ENCODE results near the gene SLC6A11. TPM values are rescaled to one million over a fixed set of nuclear protein-coding genes. Genes with fewer than 3 reads are reported as not detected.

SLC6A11 gene
- total RNA-seq, 1 experiment from 2014 or later: not detected

DNA sequence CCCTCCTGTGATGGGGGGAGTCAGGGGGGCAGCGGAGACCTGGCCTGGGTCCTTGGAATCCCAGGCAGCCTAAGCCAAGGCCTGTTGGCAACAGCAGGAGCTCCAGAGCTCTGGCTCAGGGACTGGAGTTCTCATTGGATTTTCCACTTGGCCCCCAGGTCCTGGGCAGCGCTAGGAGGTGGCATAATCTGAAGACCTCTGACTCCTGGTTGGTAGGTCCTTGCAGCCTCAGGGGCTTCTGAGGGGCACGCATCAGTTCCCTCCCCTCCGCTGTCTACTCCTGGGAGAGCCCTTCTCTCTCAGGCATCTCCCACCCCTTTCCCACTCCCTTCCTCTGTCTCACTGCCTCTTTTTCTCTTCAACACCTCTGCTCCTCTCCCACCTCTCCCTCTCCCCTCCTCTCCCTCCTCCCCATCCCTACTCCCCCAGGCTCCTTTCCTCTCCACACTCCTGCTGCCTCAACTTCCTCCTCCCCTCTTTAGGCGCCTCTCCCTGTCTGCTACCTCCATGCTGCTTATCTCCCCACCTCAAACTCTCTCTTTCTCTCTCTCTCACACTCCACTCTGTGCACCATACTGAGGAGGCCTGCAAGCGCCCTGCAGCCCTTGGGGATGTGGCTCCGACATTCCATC, 135.4 kb downstream of the SLC6A11 start:
- no peaks in the 10 kb centered on the region for H3K36me3 Mint-ChIP-seq (ENCODE audit: insufficient read depth, unreplicated experiment)
- BruUV-seq (replicated peaks): no TSS peak
- H3K4me3 Mint-ChIP-seq (ENCODE audit: unreplicated experiment): no peak overlapping the region
- no peaks in the 10 kb centered on the region for H3K36me3 ChIP-seq (ENCODE audit: control insufficient read depth, insufficient read depth, low read length)
- TF ChIP-seq, protein P1, sequence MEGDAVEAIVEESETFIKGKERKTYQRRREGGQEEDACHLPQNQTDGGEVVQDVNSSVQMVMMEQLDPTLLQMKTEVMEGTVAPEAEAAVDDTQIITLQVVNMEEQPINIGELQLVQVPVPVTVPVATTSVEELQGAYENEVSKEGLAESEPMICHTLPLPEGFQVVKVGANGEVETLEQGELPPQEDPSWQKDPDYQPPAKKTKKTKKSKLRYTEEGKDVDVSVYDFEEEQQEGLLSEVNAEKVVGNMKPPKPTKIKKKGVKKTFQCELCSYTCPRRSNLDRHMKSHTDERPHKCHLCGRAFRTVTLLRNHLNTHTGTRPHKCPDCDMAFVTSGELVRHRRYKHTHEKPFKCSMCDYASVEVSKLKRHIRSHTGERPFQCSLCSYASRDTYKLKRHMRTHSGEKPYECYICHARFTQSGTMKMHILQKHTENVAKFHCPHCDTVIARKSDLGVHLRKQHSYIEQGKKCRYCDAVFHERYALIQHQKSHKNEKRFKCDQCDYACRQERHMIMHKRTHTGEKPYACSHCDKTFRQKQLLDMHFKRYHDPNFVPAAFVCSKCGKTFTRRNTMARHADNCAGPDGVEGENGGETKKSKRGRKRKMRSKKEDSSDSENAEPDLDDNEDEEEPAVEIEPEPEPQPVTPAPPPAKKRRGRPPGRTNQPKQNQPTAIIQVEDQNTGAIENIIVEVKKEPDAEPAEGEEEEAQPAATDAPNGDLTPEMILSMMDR (IDR thresholded peaks at IDR 0.05; ENCODE audit: insufficient read depth in 1 of 2, low read depth in 1 of 2, low read length in 1 of 2, severe bottlenecking in 1 of 2, unreplicated experiment in 1 of 2): no peak
- H3K9me3 ChIP-seq: no peaks in the 10 kb centered on the region
- no peak overlapping the region for H3K27ac Mint-ChIP-seq (ENCODE audit: unreplicated experiment)
- ChIA-PET POLR2A (no interaction called here), CTCF (interaction anchor here (0.7 kb wide), 1 partner anchor 193 kb away, joined by 3 read pairs; no protein-coding TSS in a partner anchor)
- DNase-seq: no peak
- intact Hi-C loops (cut with micrococcal nuclease; ENCODE audit: unreplicated experiment): loop anchor here (1.0 kb wide), 1 partner anchor 108 kb away; no protein-coding TSS in a partner anchor
- H3K4me1 Mint-ChIP-seq (ENCODE audit: low read depth, unreplicated experiment): no peaks in the 10 kb centered on the region
- no peaks in the 10 kb centered on the region for H3K4me1 ChIP-seq
- peaks cover 22% of the 10 kb centered on the region for H3K27me3 Mint-ChIP-seq (ENCODE audit: insufficient read depth, unreplicated experiment)
- H3K4me3 ChIP-seq (ENCODE audit: low read depth, low read length): no peak overlapping the region
- no peaks in the 10 kb centered on the region for H3K9me3 Mint-ChIP-seq (ENCODE audit: unreplicated experiment)
- peaks cover 1% of the 10 kb centered on the region; the same call in 1 of the 2 replicates for H3K27me3 ChIP-seq (replicated peaks; ENCODE audit: control insufficient read depth, insufficient read depth, low read length)

DNA sequence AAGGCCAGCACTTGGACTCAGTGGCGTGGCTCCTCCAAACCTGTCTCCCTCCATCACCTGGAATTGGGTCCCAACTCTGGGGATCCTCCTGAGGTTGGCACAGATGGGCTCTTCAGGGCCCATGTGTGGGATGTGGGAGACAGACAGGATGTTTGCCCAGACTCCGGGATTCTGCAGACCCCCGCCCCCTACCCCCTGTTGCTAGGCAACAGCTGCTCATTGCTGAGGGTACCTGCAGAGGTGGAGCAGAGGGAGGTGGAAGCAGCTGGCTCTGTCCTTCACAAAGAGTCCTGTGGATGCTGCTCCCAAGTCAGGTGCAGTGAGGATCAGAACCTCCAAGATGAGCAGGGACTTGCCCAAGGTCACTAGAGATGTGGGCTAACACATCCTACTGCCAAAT, 136.5 kb downstream of the SLC6A11 start:
- no TSS peak for BruUV-seq (replicated peaks)
- no peaks in the 10 kb centered on the region for H3K4me1 Mint-ChIP-seq (ENCODE audit: low read depth, unreplicated experiment)
- Histone ChIP-seq H3K9me3 (no peaks in the 10 kb centered on the region), H3K4me1 (no peaks in the 10 kb centered on the region), H3K4me3 (ENCODE audit: low read depth, low read length) (no peak overlapping the region), H3K36me3 (ENCODE audit: control insufficient read depth, insufficient read depth, low read length) (no peaks in the 10 kb centered on the region), H3K27me3 (replicated peaks; ENCODE audit: control insufficient read depth, insufficient read depth, low read length) (peaks cover 1% of the 10 kb centered on the region; the same call in 1 of the 2 replicates)
- no peak overlapping the region for H3K4me3 Mint-ChIP-seq (ENCODE audit: unreplicated experiment)
- ChIA-PET POLR2A (no interaction called here), CTCF (no interaction called here)
- DNase-seq: no peak
- TF ChIP-seq, protein P1 (IDR thresholded peaks at IDR 0.05; ENCODE audit: insufficient read depth in 1 of 2, low read depth in 1 of 2, low read length in 1 of 2, severe bottlenecking in 1 of 2, unreplicated experiment in 1 of 2): no peak
- intact Hi-C loops (cut with micrococcal nuclease; ENCODE audit: unreplicated experiment): no loop called here
- no peaks in the 10 kb centered on the region for H3K9me3 Mint-ChIP-seq (ENCODE audit: unreplicated experiment)
- H3K36me3 Mint-ChIP-seq (ENCODE audit: insufficient read depth, unreplicated experiment): no peaks in the 10 kb centered on the region
- peaks cover 23% of the 10 kb centered on the region for H3K27me3 Mint-ChIP-seq (ENCODE audit: insufficient read depth, unreplicated experiment)
- H3K27ac Mint-ChIP-seq (ENCODE audit: unreplicated experiment): no peak overlapping the region

DNA sequence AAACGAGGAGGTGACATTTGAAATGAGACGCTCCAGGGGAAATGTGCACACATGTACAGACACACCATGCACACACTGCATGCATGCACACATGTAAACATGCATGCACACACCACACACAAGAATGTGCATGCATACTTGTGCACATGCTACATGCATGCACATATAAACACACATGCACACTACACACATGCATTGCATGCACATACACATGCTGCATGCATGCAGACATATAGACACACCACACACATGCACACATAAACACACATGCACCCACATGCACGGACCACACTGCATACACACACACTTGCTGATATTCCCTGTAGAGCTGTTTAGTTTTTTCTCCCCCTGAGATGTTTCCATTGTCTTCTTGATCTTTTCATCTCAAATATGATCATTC, 138.7 kb downstream of the SLC6A11 start:
- DNase-seq: no peak
- H3K36me3 Mint-ChIP-seq (ENCODE audit: insufficient read depth, unreplicated experiment): no peaks in the 10 kb centered on the region
- Histone ChIP-seq H3K9me3 (no peaks in the 10 kb centered on the region), H3K4me1 (no peaks in the 10 kb centered on the region), H3K27me3 (replicated peaks; ENCODE audit: control insufficient read depth, insufficient read depth, low read length) (peaks cover 1% of the 10 kb centered on the region; the same call in 1 of the 2 replicates), H3K4me3 (ENCODE audit: low read depth, low read length) (no peak overlapping the region), H3K36me3 (ENCODE audit: control insufficient read depth, insufficient read depth, low read length) (no peaks in the 10 kb centered on the region)
- intact Hi-C loops (cut with micrococcal nuclease; ENCODE audit: unreplicated experiment): no loop called here
- no TSS peak for BruUV-seq (replicated peaks)
- no peaks in the 10 kb centered on the region for H3K4me1 Mint-ChIP-seq (ENCODE audit: low read depth, unreplicated experiment)
- TF ChIP-seq, protein P1 (IDR thresholded peaks at IDR 0.05; ENCODE audit: insufficient read depth in 1 of 2, low read depth in 1 of 2, low read length in 1 of 2, severe bottlenecking in 1 of 2, unreplicated experiment in 1 of 2): no peak
- POLR2A ChIA-PET: interaction anchor here (0.6 kb wide), 1 partner anchor 367 kb away, joined by 3 read pairs; no protein-coding TSS in a partner anchor
- H3K4me3 Mint-ChIP-seq (ENCODE audit: unreplicated experiment): no peak overlapping the region
- CTCF ChIA-PET: no interaction called here
- no peaks in the 10 kb centered on the region for H3K9me3 Mint-ChIP-seq (ENCODE audit: unreplicated experiment)
- H3K27ac Mint-ChIP-seq (ENCODE audit: unreplicated experiment): no peak overlapping the region
- peaks cover 13% of the 10 kb centered on the region for H3K27me3 Mint-ChIP-seq (ENCODE audit: insufficient read depth, unreplicated experiment)
